CD4-positive, alpha-beta T cell (primary cell): Measurements from ENCODE around the gene GLIS1. TPM values are rescaled to one million over a fixed set of nuclear protein-coding genes. Genes with fewer than 3 reads are reported as not detected.

Experiments
- ATAC-seq: fragments of 200-7000 bp; cut with Tn5 transposase; one replicate; pipeline ENCODE4 v1.10.0; 2022; ENCODE audit warnings: mild to moderate bottlenecking; ENCODE audit not compliant: poor library complexity
- CTCF ChIA-PET: fragments of 350-600 bp; sonication (Branson Sonifier 250); formaldehyde crosslinking; loops from one replicate; lab custom pipeline; 2021; ENCODE audit warnings: antibody characterized with exemption, inconsistent platforms; lab: Charles Lee
- POLR2A ChIA-PET: fragments of 350-600 bp; sonication (Branson Sonifier 250); formaldehyde crosslinking; loops from one replicate; lab custom pipeline; 2021; ENCODE audit warnings: antibody characterized with exemption, inconsistent platforms; lab: Charles Lee
- DNase-seq, 14 experiments: peaks; one replicate each; pipeline ENCODE4 v3.0.0-alpha.2; 2013 to 2020; ENCODE audit warnings: mixed read lengths in 2 of 14
- H3K27ac ChIP-seq, 2 donors: one replicate each; pipeline versions ENCODE4 v1.5.1 to v1.7.0; 2013; ENCODE audit warnings: low read length in 2 of 2, low read depth in 1 of 2, mild to moderate bottlenecking in 1 of 2
- H3K27me3 ChIP-seq, 2 experiments: 1 replicate in 1 of 2; 2 replicates in 1 of 2; pipeline versions ENCODE4 v1.6.1 to v1.7.0; 2013; ENCODE audit warnings: low read length in 2 of 2, control low read depth in 1 of 2, mild to moderate bottlenecking in 1 of 2, moderate library complexity in 1 of 2; ENCODE audit not compliant: insufficient read depth in 2 of 2, control insufficient read depth in 1 of 2
- H3K36me3 ChIP-seq: one replicate; pipeline ENCODE4 v1.6.1; 2013; ENCODE audit warnings: low read length, control low read depth; ENCODE audit not compliant: insufficient read depth
- H3K4me1 ChIP-seq: one replicate; pipeline ENCODE4 v1.6.1; 2013; ENCODE audit warnings: low read length, control low read depth; ENCODE audit not compliant: insufficient read depth
- H3K4me3 ChIP-seq: one replicate; pipeline ENCODE4 v1.5.1; 2013; ENCODE audit warnings: mild to moderate bottlenecking, low read length, moderate library complexity
- H3K9me3 ChIP-seq, 2 experiments: 1 replicate in 1 of 2; 2 replicates in 1 of 2; pipeline versions ENCODE4 v1.6.1 to v1.7.0; 2013; ENCODE audit warnings: low read length in 2 of 2, mild to moderate bottlenecking in 2 of 2, control low read depth in 1 of 2, moderate library complexity in 1 of 2; ENCODE audit not compliant: control insufficient read depth in 1 of 2, insufficient read depth in 1 of 2
- H3K27ac Mint-ChIP-seq: one replicate; pipeline ENCODE4 v1.8.0; 2020; ENCODE audit warnings: mixed read lengths
- H3K27me3 Mint-ChIP-seq: one replicate; pipeline ENCODE4 v1.8.0; 2021; ENCODE audit warnings: mixed read lengths
- H3K36me3 Mint-ChIP-seq: one replicate; pipeline ENCODE4 v1.8.0; 2021; ENCODE audit warnings: low read depth, mixed read lengths
- H3K4me1 Mint-ChIP-seq: one replicate; pipeline ENCODE4 v1.8.0; 2021; ENCODE audit warnings: low read depth, mixed read lengths
- H3K4me3 Mint-ChIP-seq: one replicate; pipeline ENCODE4 v1.8.0; 2020; ENCODE audit warnings: mild to moderate bottlenecking, mixed read lengths
- H3K9me3 Mint-ChIP-seq: one replicate; pipeline ENCODE4 v1.8.0; 2020; ENCODE audit warnings: mixed read lengths
- CTCF ChIP-seq: fragments of 200-600 bp; IDR thresholded peaks from one replicate; pipeline ENCODE4 v1.8.0; 2022; ENCODE audit warnings: antibody characterized with exemption, mild to moderate bottlenecking
- intact Hi-C, 2 experiments: fragments of 100-400 bp; cut with DNase I in 1 of 2; cut with micrococcal nuclease in 1 of 2; formaldehyde crosslinking; loops; one replicate each; pipeline versions ENCODE4 v1.15.1 to v1.9.0; 2023 to 2025; cut with DNase I, micrococcal nuclease
- total RNA-seq, 174 experiments: library from RNA in 2 of 174; stranded (reverse) in 2 of 174; gene quantifications; one replicate each; pipeline ENCODE4 v1.2.3 and lab custom pipeline; 2021 to 2026

The GLIS1 gene
- total RNA-seq, 2 experiments from 2014 or later: not detected

DNA sequence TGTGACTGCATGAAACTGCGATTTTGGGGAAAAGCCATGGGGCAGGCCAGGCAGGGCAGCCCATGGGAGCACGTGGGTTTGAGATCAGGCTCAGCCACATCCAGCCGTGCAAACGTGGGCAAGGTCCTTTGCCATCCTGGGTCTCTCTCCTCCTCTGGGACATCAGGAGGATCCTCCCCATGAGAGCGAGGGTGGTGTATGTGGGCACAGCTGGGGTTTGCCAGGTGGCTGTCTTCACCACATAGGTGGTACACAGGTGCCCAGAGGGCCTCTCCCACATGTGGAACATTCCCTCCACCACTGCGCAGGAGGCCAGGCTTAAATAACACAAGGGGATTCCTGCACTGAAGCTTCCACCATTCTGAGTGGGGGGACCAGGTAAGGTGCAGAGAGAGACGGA lies 143.1 kb downstream of the GLIS1 start:
- H3K9me3 Mint-ChIP-seq: no peaks in the 10 kb centered on the region
- no peak for ATAC-seq
- no peaks in the 10 kb centered on the region for H3K36me3 ChIP-seq
- no peak for TF ChIP-seq CTCF
- no peaks in the 10 kb centered on the region for H3K9me3 ChIP-seq
- POLR2A ChIA-PET: no interaction called here
- CTCF ChIA-PET: no interaction called here
- no peak overlapping the region for H3K27ac Mint-ChIP-seq
- H3K27me3 ChIP-seq: no peaks in the 10 kb centered on the region
- intact Hi-C loops: no loop called here
- H3K4me3 ChIP-seq: no peak overlapping the region
- no peak overlapping the region for H3K27ac ChIP-seq
- no peaks in the 10 kb centered on the region for H3K27me3 Mint-ChIP-seq
- DNase-seq: no peak
- H3K4me1 Mint-ChIP-seq: peaks cover 1% of the 10 kb centered on the region
- H3K4me3 Mint-ChIP-seq: no peak overlapping the region
- no peaks in the 10 kb centered on the region for H3K36me3 Mint-ChIP-seq
- peaks cover 9% of the 10 kb centered on the region for H3K4me1 ChIP-seq

- intact Hi-C loops: no loop called here
- Mint-ChIP-seq H3K9me3 (no peaks in the 10 kb centered on the region), H3K27ac (no peak overlapping the region), H3K4me1 (no peaks in the 10 kb centered on the region), H3K4me3 (no peak overlapping the region), H3K36me3 (no peaks in the 10 kb centered on the region), H3K27me3 (no peaks in the 10 kb centered on the region)
- Histone ChIP-seq H3K4me3 (no peak overlapping the region), H3K9me3 (no peaks in the 10 kb centered on the region), H3K27me3 (no peaks in the 10 kb centered on the region), H3K36me3 (no peaks in the 10 kb centered on the region), H3K27ac (no peak overlapping the region), H3K4me1 (no peaks in the 10 kb centered on the region)
- DNase-seq (no peak), ATAC-seq (no peak)
- POLR2A ChIA-PET: no interaction called here
- TF ChIP-seq CTCF: no peak
- CTCF ChIA-PET: no interaction called here
Measured at GRCh38 chr1:53594391-53595180, 144.4 kb downstream of the GLIS1 start.

GRCh38 chr1:53593758-53594380 lies 145.1 kb downstream of the GLIS1 start:
- intact Hi-C loops: no loop called here
- no peaks in the 10 kb centered on the region for H3K27me3 ChIP-seq
- H3K4me1 ChIP-seq: no peaks in the 10 kb centered on the region
- no peaks in the 10 kb centered on the region for H3K4me1 Mint-ChIP-seq
- H3K4me3 ChIP-seq: no peak overlapping the region
- no peaks in the 10 kb centered on the region for H3K36me3 ChIP-seq
- H3K27ac ChIP-seq: no peak overlapping the region
- ChIA-PET CTCF (no interaction called here), POLR2A (no interaction called here)
- DNase-seq (no peak), ATAC-seq (no peak)
- no peaks in the 10 kb centered on the region for H3K9me3 ChIP-seq
- no peaks in the 10 kb centered on the region for H3K36me3 Mint-ChIP-seq
- H3K27me3 Mint-ChIP-seq: no peaks in the 10 kb centered on the region
- TF ChIP-seq CTCF: no peak
- no peaks in the 10 kb centered on the region for H3K9me3 Mint-ChIP-seq
- H3K27ac Mint-ChIP-seq: no peak overlapping the region
- no peak overlapping the region for H3K4me3 Mint-ChIP-seq
